Stimulated activated naive CD4-positive, alpha-beta T cell (primary cell): ENCODE results near the gene IRF4.

Source experiments
- DNase-seq, 6 experiments: peaks; one replicate each; lab custom pipeline; 2025; lab: John Stamatoyannopoulos, UW

IRF4 gene

GRCh38 chr6:391559-392440 lies at the start of gene IRF4:
Gene IRF4 (plus strand): TSS chr6:391752. CDS start chr6:393153, 1,401 bp downstream.
- peak in 5 of 6 experiments; percentile 30 to 59 (median 35) for DNase-seq

- no peak for DNase-seq
Measured at GRCh38 chr6:341914-342831, 49.4 kb upstream of the IRF4 start.

GRCh38 chr6:342832-343179 lies 48.7 kb upstream of the IRF4 start:
- no peak for DNase-seq

- no peak for DNase-seq
Measured at GRCh38 chr6:343226-343935, 48.2 kb upstream of the IRF4 start.

GRCh38 chr6:343960-344815 lies 47.4 kb upstream of the IRF4 start:
- DNase-seq, result no peak

GRCh38 chr6:344816-345340 lies 46.7 kb upstream of the IRF4 start:
- DNase-seq, result no peak

- no peak for DNase-seq
Measured at GRCh38 chr6:345747-346385, 45.7 kb upstream of the IRF4 start.

- no peak for DNase-seq
Measured at GRCh38 chr6:346386-347030, 45.0 kb upstream of the IRF4 start.

GRCh38 chr6:347232-347631 lies 44.3 kb upstream of the IRF4 start:
- DNase-seq, result no peak

- no peak for DNase-seq
Measured at GRCh38 chr6:347951-348859, 43.3 kb upstream of the IRF4 start.

GRCh38 chr6:348860-349396 lies 42.6 kb upstream of the IRF4 start:
- no peak for DNase-seq

GRCh38 chr6:349491-349921 lies 42.0 kb upstream of the IRF4 start:
- DNase-seq, result no peak

GRCh38 chr6:350371-350770 lies 41.2 kb upstream of the IRF4 start:
- no peak for DNase-seq

- DNase-seq, result no peak
Measured at GRCh38 chr6:351011-351866, 40.3 kb upstream of the IRF4 start.

GRCh38 chr6:351867-352289 lies 39.7 kb upstream of the IRF4 start:
- no peak for DNase-seq

GRCh38 chr6:352474-352873 lies 39.1 kb upstream of the IRF4 start:
- no peak for DNase-seq

GRCh38 chr6:352896-353470 lies 38.6 kb upstream of the IRF4 start:
- no peak for DNase-seq
